Measurements from ENCODE around the gene MGAT2.

The MGAT2 gene

DNA sequence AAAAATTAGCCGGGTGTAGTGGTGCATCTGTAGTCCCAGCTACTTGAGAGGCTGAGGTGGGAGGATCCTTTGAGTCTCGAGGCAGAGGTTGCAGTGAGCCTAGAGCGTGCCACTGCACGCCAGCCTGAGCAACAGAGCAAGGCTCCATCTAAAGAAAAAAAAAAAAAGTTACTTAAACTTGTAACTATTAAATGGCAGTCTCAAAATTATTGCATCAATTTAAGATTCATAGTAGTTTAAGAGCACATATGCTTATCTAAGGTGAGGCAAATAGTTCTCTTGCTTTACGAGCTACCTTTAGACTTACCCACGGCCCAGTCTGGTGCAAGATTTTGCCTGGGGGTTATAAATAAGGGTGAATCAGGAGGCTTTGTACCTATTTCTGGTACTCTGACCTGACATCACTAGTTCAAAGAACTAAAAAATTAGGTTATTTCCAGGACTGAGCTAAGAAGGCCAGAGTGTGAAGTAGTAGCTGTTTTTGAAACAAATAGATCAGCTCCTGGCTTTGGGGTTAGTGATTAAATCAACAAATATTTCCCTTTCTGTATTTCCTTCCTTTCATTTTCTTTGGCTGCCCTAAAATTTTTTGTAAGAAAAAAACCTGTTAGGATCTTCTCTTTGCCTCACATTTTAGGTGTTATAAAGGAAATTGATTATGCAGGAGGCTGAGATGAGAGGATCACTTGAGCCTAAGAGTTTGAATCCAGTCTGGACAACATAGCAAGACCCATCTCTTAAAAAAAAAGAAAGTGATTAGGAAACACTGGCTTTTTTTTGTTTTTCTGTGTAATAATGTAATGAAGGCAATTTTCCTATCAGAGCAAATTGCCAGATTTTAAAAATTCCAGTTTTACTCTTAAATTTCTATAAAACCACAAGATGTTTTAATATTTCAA lies 3.6 kb downstream of the MGAT2 start:
- H3K27ac ChIP-seq = no peak overlapping the region
- no peak for TF ChIP-seq ZFX (IDR thresholded peaks at IDR 0.05)
- TF ChIP-seq, protein P1, sequence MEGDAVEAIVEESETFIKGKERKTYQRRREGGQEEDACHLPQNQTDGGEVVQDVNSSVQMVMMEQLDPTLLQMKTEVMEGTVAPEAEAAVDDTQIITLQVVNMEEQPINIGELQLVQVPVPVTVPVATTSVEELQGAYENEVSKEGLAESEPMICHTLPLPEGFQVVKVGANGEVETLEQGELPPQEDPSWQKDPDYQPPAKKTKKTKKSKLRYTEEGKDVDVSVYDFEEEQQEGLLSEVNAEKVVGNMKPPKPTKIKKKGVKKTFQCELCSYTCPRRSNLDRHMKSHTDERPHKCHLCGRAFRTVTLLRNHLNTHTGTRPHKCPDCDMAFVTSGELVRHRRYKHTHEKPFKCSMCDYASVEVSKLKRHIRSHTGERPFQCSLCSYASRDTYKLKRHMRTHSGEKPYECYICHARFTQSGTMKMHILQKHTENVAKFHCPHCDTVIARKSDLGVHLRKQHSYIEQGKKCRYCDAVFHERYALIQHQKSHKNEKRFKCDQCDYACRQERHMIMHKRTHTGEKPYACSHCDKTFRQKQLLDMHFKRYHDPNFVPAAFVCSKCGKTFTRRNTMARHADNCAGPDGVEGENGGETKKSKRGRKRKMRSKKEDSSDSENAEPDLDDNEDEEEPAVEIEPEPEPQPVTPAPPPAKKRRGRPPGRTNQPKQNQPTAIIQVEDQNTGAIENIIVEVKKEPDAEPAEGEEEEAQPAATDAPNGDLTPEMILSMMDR (conservative IDR thresholded peaks at IDR 0.05) = no peak

DNA sequence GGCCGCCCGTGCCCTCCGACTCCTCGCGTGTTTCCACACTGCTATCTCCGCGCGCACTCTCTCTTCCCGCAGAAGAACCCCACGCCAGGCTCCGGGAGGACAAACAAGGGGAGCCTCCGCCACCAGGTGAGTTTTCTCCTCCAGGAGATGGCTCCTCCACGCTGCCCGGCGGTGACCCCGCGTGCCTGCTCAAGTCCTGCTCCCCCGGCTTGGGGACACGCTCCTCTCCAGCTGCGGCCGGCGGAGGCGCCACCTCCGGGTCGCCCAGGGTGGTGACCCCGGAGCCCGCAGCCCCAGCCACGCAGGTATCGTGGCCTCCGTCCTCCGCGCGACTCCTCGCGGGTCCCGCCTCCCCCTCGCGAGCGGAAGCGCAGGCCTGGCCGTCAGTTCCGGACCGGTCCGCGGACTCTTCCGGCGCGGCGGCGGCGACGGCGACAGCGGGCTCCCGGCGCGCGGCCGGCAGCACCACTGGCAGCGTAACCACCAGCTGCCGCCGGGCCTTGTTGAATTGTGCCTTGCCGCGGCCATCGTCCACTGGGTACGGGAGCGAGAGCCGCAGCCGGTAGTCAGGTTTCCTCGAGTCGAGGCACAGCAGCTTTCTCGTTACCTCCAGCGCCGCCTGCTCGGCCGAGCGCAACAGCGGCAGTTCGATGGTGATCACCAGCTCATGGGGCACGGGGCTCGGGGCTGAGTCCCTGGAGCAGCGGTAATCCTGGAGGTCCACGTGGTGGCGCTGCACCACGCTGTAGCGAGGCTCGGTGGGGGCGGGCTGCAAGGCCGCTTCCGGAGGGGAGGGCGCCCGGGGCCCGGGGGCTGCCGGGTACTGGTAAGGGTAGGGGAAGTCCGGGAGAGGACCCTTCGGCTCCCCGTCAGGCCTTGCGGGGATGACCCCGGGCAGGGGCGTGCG lies 13.3 kb downstream of the MGAT2 start:
- H3K27ac ChIP-seq = peak overlapping the region; percentile 95
- peak; percentile 82 for TF ChIP-seq ZFX (IDR thresholded peaks at IDR 0.05)
- TF ChIP-seq, protein P1 (conservative IDR thresholded peaks at IDR 0.05) = peak; percentile 96

DNA sequence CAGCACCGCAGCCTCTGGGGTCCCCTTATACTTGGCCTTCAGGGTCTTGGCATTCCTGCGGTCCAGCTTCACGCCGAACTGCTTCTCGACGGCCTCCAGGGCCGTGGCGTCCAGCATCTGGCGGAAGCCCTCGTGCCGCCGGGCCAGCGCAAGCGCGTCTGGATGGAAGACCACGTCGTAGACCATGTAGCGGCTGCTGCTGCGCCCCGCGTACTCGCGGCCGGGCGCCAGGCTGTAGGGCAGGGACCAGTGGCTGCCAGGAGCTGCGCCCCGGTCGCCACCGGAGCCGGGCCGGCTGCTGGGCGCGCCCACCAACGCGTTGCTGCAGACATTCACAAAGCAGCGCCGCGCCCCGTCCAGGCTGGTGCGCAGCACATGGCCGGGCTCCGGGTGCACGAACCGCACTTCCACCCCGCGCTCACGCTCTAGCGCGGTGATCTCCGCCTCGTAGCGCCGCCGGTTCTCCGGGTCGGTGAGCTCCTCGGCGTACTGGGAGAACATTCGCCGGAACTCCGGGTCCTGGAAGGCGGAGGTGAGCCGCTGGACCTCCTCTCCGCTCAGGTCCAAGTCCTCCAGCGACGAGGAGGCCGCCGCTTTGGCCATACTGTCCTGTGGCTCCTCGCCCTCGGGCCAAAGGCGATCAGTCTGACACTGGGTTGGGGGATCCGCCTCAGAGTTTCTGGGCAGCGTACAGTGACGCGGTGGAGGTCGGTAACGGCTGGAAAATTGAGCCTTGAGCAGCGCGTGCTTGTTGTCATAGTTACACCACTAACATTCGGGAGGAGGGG lies 14.1 kb downstream of the MGAT2 start, which contains the start of gene DNAAF2:
Gene DNAAF2, minus strand, starts transcription at position 698 of the 788 bp plus-strand sequence. Its CDS starts 95 bp downstream, at position 603.
- TF ChIP-seq, protein P1 (conservative IDR thresholded peaks at IDR 0.05) = peak; percentile 74
- TF ChIP-seq ZFX (IDR thresholded peaks at IDR 0.05) = peak; percentile 29; the same call in 1 of the 2 replicates
- H3K27ac ChIP-seq = peak within 1 kb of the TSS; percentile 95

DNA sequence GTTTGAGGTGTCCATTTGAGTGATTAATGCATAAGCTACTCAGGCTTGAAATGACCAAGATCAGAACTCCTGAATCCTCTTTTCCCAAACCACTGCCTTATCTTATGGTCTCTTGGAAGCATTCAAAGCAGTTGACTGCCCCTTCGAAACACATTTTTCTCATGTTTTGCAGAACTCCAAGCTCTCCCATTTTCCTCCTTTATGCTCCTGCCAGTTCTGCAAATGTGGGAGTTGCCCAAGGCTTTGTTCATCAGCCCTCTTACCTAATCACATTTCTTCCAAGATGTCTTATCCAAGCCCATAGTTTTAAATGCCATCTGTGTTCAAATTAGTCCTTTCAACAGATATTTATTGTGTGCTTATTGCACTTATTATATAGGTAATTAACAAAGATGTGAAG lies 16.3 kb downstream of the MGAT2 start:
- no peak for TF ChIP-seq ZFX (IDR thresholded peaks at IDR 0.05)
- TF ChIP-seq, protein P1 (conservative IDR thresholded peaks at IDR 0.05) = no peak
- no peak overlapping the region for H3K27ac ChIP-seq

DNA sequence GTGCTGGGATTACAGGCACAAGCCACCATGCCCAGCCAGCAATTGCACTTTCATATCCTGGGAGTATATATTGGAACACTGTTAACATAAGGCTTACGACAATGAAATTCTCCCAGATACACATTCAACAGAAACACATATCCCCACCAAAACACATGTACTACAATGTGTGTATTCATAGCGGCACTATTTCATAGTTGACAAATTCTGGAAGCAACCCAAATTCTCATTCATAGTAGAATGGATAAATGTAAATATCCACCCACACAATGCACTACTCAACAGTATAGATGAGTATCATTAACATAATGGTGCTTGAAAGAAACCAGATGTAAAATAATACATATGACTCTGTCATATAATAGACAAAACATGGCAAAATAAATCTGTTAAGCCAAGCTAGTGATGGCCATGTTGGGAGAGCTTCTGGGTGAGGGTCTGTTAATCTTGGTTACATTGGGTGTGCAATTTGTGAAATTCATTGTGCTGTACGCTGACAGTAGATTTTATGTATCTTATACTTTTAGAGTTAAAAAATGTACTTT lies 17.0 kb downstream of the MGAT2 start:
- H3K27ac ChIP-seq = no peak overlapping the region

More for the DNA sequence above, 17.0 kb downstream of the MGAT2 start:
- TF ChIP-seq, protein P1 (conservative IDR thresholded peaks at IDR 0.05) = no peak
- TF ChIP-seq ZFX (IDR thresholded peaks at IDR 0.05) = no peak
